GM12878 (cell line): ENCODE results near the gene CHRNA5. TPM values are rescaled to one million over a fixed set of nuclear protein-coding genes. Genes with fewer than 3 reads are reported as not detected.
A peak's percentile ranks its signal among the peaks of the same experiment; 100 is the strongest.

Source experiments
- BHLHE40 ChIP-seq, 2 experiments: fragments of 450-650 bp in 1 of 2; IDR thresholded peaks; 2 replicates each; pipeline ENCODE4 v1.6.1; 2011 to 2017; ENCODE audit warnings: low read depth in 2 of 2, borderline replicate concordance in 1 of 2, improper control_type of control experiment in 1 of 2, low read length in 1 of 2, mild to moderate bottlenecking in 1 of 2
- BRCA1 ChIP-seq: IDR thresholded peaks from 2 replicates; pipeline ENCODE4 v1.6.1; 2011; ENCODE audit warnings: low read depth, low read length, improper control_type of control experiment
- CBFB ChIP-seq: IDR thresholded peaks from 2 replicates; pipeline ENCODE4 v1.6.1; 2016; ENCODE audit warnings: antibody characterized with exemption, low read depth
- CBX5 ChIP-seq: sonication (generic); IDR thresholded peaks from 2 replicates; pipeline ENCODE4 v1.6.1; 2016; ENCODE audit warnings: low read depth, moderate library complexity, mild to moderate bottlenecking, inconsistent platforms
- CREB1 ChIP-seq: IDR thresholded peaks from 2 replicates; pipeline ENCODE4 v1.6.1; 2012; ENCODE audit warnings: low read depth, mild to moderate bottlenecking, inconsistent platforms
- DPF2 ChIP-seq: fragments of 450-650 bp; IDR thresholded peaks from 2 replicates; pipeline ENCODE4 v1.6.1; 2017; ENCODE audit warnings: mild to moderate bottlenecking
- E2F4 ChIP-seq: IDR thresholded peaks from 2 replicates; pipeline ENCODE4 v1.6.1; 2012; ENCODE audit warnings: low read depth, low read length, improper control_type of control experiment
- FOS ChIP-seq: IDR thresholded peaks from 3 replicates; pipeline ENCODE4 v1.6.1; 2011; ENCODE audit warnings: borderline replicate concordance; ENCODE audit not compliant: insufficient read length; ENCODE audit errors: extremely low read depth
- GATAD2B ChIP-seq: fragments of 450-650 bp; conservative IDR thresholded peaks from 2 replicates; pipeline ENCODE4 v1.6.1; 2017; ENCODE audit warnings: low read depth, mild to moderate bottlenecking, moderate library complexity
- HDGF ChIP-seq: fragments of 450-650 bp; IDR thresholded peaks from 2 replicates; pipeline ENCODE4 v1.6.1; 2016; ENCODE audit warnings: antibody characterized with exemption
- MAX ChIP-seq: IDR thresholded peaks from 2 replicates; pipeline ENCODE4 v1.6.1; 2012; ENCODE audit warnings: low read depth, low read length, improper control_type of control experiment
- MXI1 ChIP-seq: fragments of 150-350 bp; IDR thresholded peaks from 2 replicates; pipeline ENCODE4 v1.6.1; 2011; ENCODE audit warnings: low read depth, mild to moderate bottlenecking, inconsistent platforms, low read length, improper control_type of control experiment
- MYB ChIP-seq: fragments of 150-350 bp; IDR thresholded peaks from 2 replicates; pipeline ENCODE4 v1.6.1; 2014; ENCODE audit warnings: mild to moderate bottlenecking, low read depth, low read length, borderline replicate concordance
- PAX8 ChIP-seq: fragments of 450-650 bp; IDR thresholded peaks from 2 replicates; pipeline ENCODE4 v1.6.1; 2017; ENCODE audit warnings: mild to moderate bottlenecking, moderate library complexity
- POLR2A ChIP-seq: IDR thresholded peaks from 2 replicates; pipeline ENCODE4 v1.6.1; 2011; ENCODE audit warnings: low read depth, mild to moderate bottlenecking, low read length
- POLR2AphosphoS5 ChIP-seq: IDR thresholded peaks from 2 replicates; pipeline ENCODE4 v1.6.1; 2011; ENCODE audit warnings: mild to moderate bottlenecking, low read length, inconsistent platforms
- RB1 ChIP-seq: fragments of 450-650 bp; formaldehyde crosslinking; IDR thresholded peaks from 2 replicates; pipeline ENCODE4 v1.6.1; 2017; ENCODE audit warnings: mild to moderate bottlenecking, borderline replicate concordance
- SKIL ChIP-seq: fragments of 450-650 bp; IDR thresholded peaks from 2 replicates; pipeline ENCODE4 v1.6.1; 2017; ENCODE audit warnings: mild to moderate bottlenecking, low read depth, inconsistent platforms; ENCODE audit not compliant: poor library complexity, severe bottlenecking
- SMARCA5 ChIP-seq: fragments of 450-650 bp; IDR thresholded peaks from 2 replicates; pipeline ENCODE4 v1.6.1; 2017; ENCODE audit warnings: mild to moderate bottlenecking
- SPI1 ChIP-seq: IDR thresholded peaks from 2 replicates; pipeline ENCODE4 v1.6.1; 2011; ENCODE audit warnings: low read depth, mild to moderate bottlenecking, low read length, moderate library complexity, borderline replicate concordance; ENCODE audit not compliant: insufficient read depth
- SUPT20H ChIP-seq: IDR thresholded peaks from 2 replicates; pipeline ENCODE4 v1.6.1; 2011; ENCODE audit warnings: low read depth, mild to moderate bottlenecking, low read length, moderate library complexity, borderline replicate concordance; ENCODE audit not compliant: control insufficient read depth
- TCF3 ChIP-seq: IDR thresholded peaks from 2 replicates; pipeline ENCODE4 v1.6.1; 2012; ENCODE audit warnings: low read depth, mild to moderate bottlenecking, low read length, borderline replicate concordance; ENCODE audit not compliant: insufficient read depth
- WRNIP1 ChIP-seq: IDR thresholded peaks from 2 replicates; pipeline ENCODE4 v1.6.1; 2011; ENCODE audit warnings: low read depth, low read length, improper control_type of control experiment, borderline replicate concordance
- ZBTB33 ChIP-seq: fragments of 450-650 bp; IDR thresholded peaks from 2 replicates; pipeline ENCODE4 v1.6.1; 2017; ENCODE audit warnings: mild to moderate bottlenecking
- polyA plus RNA-seq, 11 experiments: library from polyadenylated mRNA; depleted of rRNA in 4 of 11; unstranded in 6 of 11; stranded (reverse) in 5 of 11; fragments of >200 nt; fragmentation: Nextera tagmentation in 4 of 11; fragmentation: Illumina TruSeq in 1 of 11; extraction: Ambion mirVana in 4 of 11; extraction: Trizol in 1 of 11; gene quantifications; 1 replicate in 1 of 11; 2 replicates in 10 of 11; pipeline versions ENCODE4 v1.2.1 to v1.2.3, GENCODE V29; 2011 to 2016; ENCODE audit warnings: inconsistent platforms in 2 of 11, missing spikeins in 2 of 11, low read depth in 1 of 11
- total RNA-seq, 4 experiments: library from RNA; depleted of rRNA in 3 of 4; stranded (reverse); fragments of >200 nt in 3 of 4; fragmentation: Illumina TruSeq in 1 of 4; extraction: Trizol in 1 of 4; gene quantifications; 2 replicates each; pipeline versions ENCODE4 v1.2.1 to v1.2.3, GENCODE V29; 2013 to 2021

Gene CHRNA5
- total and polyA plus RNA-seq, 10 of the 15 experiments (the other 5 are each of a cell fraction or from before 2014, with no cell fraction given), result 0.74 to 21.4 (median 12.7) TPM

- TF ChIP-seq TCF3 (no peak), BRCA1 (no peak), SPI1 (no peak), RB1 (peak; percentile 46; the same call in 1 of the 2 replicates), ZBTB33 (no peak), SMARCA5 (no peak; the same call in 1 of the 2 replicates), CBFB (peak; percentile 50; the same call in 1 of the 2 replicates), DPF2 (peak; percentile 66; the same call in 1 of the 2 replicates), FOS (no peak), POLR2A (peak; percentile 93), GATAD2B (peak; percentile 75), POLR2AphosphoS5 (peak; percentile 94), SUPT20H (no peak), PAX8 (no peak), HDGF (no peak), CREB1 (peak; percentile 41; the same call in 1 of the 2 replicates), E2F4 (no peak), CBX5 (no peak), WRNIP1 (no peak), MXI1 (no peak; the same call in none of the 2 replicates), MAX (peak; percentile 36; the same call in 1 of the 2 replicates), MYB (no peak), SKIL (peak; percentile 24), BHLHE40 (IDR thresholded peaks at IDR 0.05; ENCODE audit: borderline replicate concordance in 1 of 2, low read depth in 2 of 2, low read length in 1 of 2) (peak in 1 of 2 experiments; percentile 78; a peak in 2 of 4 replicates)
Observed at GRCh38 chr15:78540141-78540870, 25.0 kb upstream of the CHRNA5 start, which contains the start of gene PSMA4 (continued).
